Thoracic aorta (tissue), 2 donors: Measurements from ENCODE around the gene SPRED1. TPM values are rescaled to one million over a fixed set of nuclear protein-coding genes. Genes with fewer than 3 reads are reported as not detected.
A peak's percentile ranks its signal among the peaks of the same experiment; 100 is the strongest.

Experiments used
- ATAC-seq: fragments of 150-250 bp; one replicate; pipeline ENCODE4 v1.8.0; 2017; ENCODE audit warnings: low read depth; ENCODE audit not compliant: insufficient number of reproducible peaks, low FRiP score
- DNase-seq: peaks from one replicate; pipeline ENCODE4 v3.0.0-alpha.2; 2020; ENCODE audit warnings: low spot score
- H3K27ac ChIP-seq, 2 donors: fragments of 200-600 bp; sonication (generic); 1 replicate in 1 of 2; 2 replicates in 1 of 2; pipeline ENCODE4 v1.5.1; 2016; ENCODE audit warnings: mild to moderate bottlenecking in 2 of 2, moderate library complexity in 2 of 2
- H3K27me3 ChIP-seq: fragments of 200-600 bp; sonication (generic); replicated peaks from 2 replicates; pipeline ENCODE4 v1.6.0; 2016; ENCODE audit warnings: mild to moderate bottlenecking; ENCODE audit not compliant: insufficient read depth
- H3K36me3 ChIP-seq: fragments of 200-600 bp; sonication (generic); one replicate; pipeline ENCODE4 v1.5.1; 2016
- H3K4me1 ChIP-seq, 2 donors: fragments of 200-600 bp; sonication (generic); 1 replicate in 1 of 2; 2 replicates in 1 of 2; pipeline versions ENCODE4 v1.5.1 to v1.6.0; 2016; ENCODE audit warnings: low read depth in 2 of 2, mild to moderate bottlenecking in 1 of 2; ENCODE audit not compliant: control insufficient read depth in 1 of 2
- H3K4me3 ChIP-seq: fragments of 200-600 bp; sonication (generic); 2 replicates; pipeline ENCODE4 v1.5.1; 2016; ENCODE audit warnings: mild to moderate bottlenecking
- H3K9me3 ChIP-seq: fragments of 200-600 bp; sonication (generic); 2 replicates; pipeline ENCODE4 v1.5.1; 2016
- CTCF ChIP-seq: fragments of 200-600 bp; sonication (generic); IDR thresholded peaks from one replicate; pipeline ENCODE4 v1.5.1; 2019; ENCODE audit warnings: antibody characterized with exemption
- total RNA-seq, 2 donors: library from RNA; depleted of rRNA; stranded (reverse); fragments of >200 nt; gene quantifications; one replicate each; pipeline versions ENCODE4 v1.1.0 to v1.2.3, GENCODE V29; 2016

SPRED1 gene
- total RNA-seq, 2 donors from 2014 or later: 24.6 to 49.5 TPM

- DNase-seq: peak; percentile 31
- no peak for TF ChIP-seq CTCF
- peak overlapping the region; percentile 7 to 46 for H3K27ac ChIP-seq
- H3K4me3 ChIP-seq: no peak overlapping the region
- H3K9me3 ChIP-seq: no peaks in the 10 kb centered on the region
- H3K36me3 ChIP-seq: no peaks in the 10 kb centered on the region
- peak; percentile 72 for ATAC-seq
- peaks cover 20 to 25% of the 10 kb centered on the region in 2 donors for H3K4me1 ChIP-seq
- H3K27me3 ChIP-seq: no peaks in the 10 kb centered on the region
Measured at GRCh38 chr15:38398134-38398533, 145.5 kb downstream of the SPRED1 start.

GRCh38 chr15:38401106-38401505, 148.5 kb downstream of the SPRED1 start:
- no peak for ATAC-seq
- H3K4me3 ChIP-seq: no peak overlapping the region
- H3K27ac ChIP-seq: no peak overlapping the region

GRCh38 chr15:38401701-38402100, 149.1 kb downstream of the SPRED1 start:
- no peaks in the 10 kb centered on the region for H3K36me3 ChIP-seq
- no peak overlapping the region for H3K27ac ChIP-seq
- TF ChIP-seq CTCF: no peak
- no peaks in the 10 kb centered on the region for H3K9me3 ChIP-seq
- ATAC-seq (no peak), DNase-seq (no peak)
- no peaks in the 10 kb centered on the region for H3K27me3 ChIP-seq
- no peak overlapping the region for H3K4me3 ChIP-seq
- H3K4me1 ChIP-seq: peaks cover 18 to 22% of the 10 kb centered on the region in 2 donors

More at GRCh38 chr15:38401106-38401505, 148.5 kb downstream of the SPRED1 start:
- DNase-seq: no peak
- H3K4me1 ChIP-seq: peaks cover 20 to 25% of the 10 kb centered on the region in 2 donors
- no peaks in the 10 kb centered on the region for H3K27me3 ChIP-seq
- no peaks in the 10 kb centered on the region for H3K36me3 ChIP-seq
- no peaks in the 10 kb centered on the region for H3K9me3 ChIP-seq
- TF ChIP-seq CTCF: no peak

- H3K9me3 ChIP-seq: no peaks in the 10 kb centered on the region
- DNase-seq (no peak), ATAC-seq (no peak)
- no peak overlapping the region for H3K27ac ChIP-seq
- no peaks in the 10 kb centered on the region for H3K36me3 ChIP-seq
- H3K4me1 ChIP-seq: no peaks in the 10 kb centered on the region
- no peak overlapping the region for H3K4me3 ChIP-seq
- no peaks in the 10 kb centered on the region for H3K27me3 ChIP-seq
- no peak for TF ChIP-seq CTCF
Measured at GRCh38 chr15:38406436-38406835, 153.8 kb downstream of the SPRED1 start.

Other genes starting within 250 kb of the SPRED1 start
- gene FAM98B, start 201.3 kb downstream of the SPRED1 start, total RNA-seq: 10 to 100 TPM in 1 of 2 donors, 1 to 10 TPM in 1; 8.0 to 14.0 TPM